GM19351 (cell line): Measurements from ENCODE around the gene MAGI1.
A peak's percentile ranks its signal among the peaks of the same experiment; 100 is the strongest.

Experiments used
- ATAC-seq: cut with Tn5 transposase; IDR thresholded peaks from one replicate; pipeline ENCODE4 v1.9.1; 2021; ENCODE audit warnings: mild to moderate bottlenecking, moderate library complexity; ENCODE audit not compliant: unreplicated experiment

The MAGI1 gene

DNA sequence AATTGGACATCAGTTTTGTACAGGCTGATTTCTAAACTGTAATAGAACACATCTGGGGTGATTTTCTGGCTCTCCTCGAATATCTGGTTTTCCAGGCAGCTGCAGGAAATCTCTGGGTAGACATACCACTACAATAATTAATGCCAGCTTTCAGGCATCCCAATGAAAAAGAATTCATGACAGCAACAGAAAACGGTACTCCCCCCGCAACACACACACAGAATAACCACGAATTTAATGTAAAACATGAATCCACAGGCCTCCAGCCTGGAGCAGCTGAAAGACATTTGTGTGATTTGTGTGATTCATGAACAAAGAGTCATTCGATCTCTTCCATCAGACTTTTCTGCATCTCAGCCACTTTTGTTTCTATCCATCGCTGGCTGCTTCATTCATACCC lies 262.2 kb downstream of the MAGI1 start:
- ATAC-seq: no peak

DNA sequence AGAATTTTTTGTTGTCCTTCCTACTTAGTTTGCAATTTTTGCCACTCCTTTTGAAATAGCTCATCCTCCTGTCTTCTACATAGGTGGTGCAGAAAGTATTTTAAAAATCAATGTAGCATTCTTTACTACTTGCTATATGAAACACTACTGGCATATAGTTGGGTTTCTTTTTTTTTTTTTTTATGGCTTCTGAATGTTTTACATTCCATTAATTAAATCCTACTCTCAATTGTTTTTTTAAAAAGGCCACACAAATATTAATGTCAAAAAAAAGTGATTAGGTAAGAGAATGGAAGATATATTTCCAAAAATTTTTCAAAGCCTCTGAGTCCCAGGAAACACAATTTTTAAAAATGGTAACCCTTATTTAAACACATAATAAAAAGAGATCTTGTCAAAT lies 262.6 kb downstream of the MAGI1 start:
- ATAC-seq: no peak

DNA sequence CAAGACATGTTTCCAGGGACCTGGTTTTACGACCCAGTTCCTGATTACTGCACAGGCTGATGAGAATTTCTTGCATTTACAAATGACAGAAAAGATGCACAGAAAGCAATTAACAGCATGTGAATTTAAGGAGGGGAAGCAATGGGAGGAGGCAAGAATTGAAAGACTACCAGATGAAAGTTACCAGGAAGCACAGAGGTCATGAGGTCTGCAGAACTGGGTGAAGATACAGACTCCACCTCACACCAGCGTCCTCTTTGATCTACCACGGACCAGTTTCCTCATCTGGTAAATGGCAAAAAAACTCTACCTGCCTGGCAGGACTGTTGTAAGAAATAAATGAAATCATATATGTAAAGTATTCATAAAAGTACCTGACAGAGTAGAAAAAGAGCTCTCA lies 266.0 kb downstream of the MAGI1 start:
- no peak for ATAC-seq

DNA sequence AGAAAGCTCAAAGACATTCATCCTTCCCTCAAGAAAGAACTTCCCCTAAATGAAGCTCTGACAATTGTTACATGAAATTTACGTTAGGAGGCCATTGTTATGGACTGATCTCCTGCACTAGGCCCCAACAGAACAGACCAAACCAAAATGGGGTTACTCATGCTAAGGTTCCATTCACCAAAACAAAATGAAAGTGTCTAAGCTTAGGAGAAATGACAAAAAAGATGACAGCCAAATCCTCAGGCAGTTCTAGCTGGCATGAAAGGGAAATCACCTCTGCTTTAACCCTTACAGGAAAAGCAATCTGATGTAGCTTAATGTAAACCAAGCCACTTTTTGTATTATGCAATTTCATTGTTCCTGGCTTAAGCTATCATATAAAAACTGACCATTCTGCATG lies 271.2 kb downstream of the MAGI1 start:
- ATAC-seq: no peak

DNA sequence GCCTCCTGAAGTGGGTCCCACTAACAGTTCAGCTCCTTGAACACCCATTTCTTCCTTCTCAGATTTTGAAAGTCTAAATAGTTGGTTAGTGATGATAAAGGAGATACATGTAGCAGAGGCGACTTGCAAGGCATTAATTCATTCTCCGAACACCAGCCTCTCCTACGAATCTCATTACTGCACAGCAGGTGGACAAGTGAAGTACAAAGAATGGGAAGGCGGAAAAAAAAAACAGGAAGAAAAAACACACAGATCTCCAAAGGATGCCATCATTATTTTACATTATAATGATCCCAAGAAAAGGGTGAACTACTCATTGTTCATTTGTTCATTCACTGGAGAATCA lies 276.5 kb downstream of the MAGI1 start:
- ATAC-seq: no peak

DNA sequence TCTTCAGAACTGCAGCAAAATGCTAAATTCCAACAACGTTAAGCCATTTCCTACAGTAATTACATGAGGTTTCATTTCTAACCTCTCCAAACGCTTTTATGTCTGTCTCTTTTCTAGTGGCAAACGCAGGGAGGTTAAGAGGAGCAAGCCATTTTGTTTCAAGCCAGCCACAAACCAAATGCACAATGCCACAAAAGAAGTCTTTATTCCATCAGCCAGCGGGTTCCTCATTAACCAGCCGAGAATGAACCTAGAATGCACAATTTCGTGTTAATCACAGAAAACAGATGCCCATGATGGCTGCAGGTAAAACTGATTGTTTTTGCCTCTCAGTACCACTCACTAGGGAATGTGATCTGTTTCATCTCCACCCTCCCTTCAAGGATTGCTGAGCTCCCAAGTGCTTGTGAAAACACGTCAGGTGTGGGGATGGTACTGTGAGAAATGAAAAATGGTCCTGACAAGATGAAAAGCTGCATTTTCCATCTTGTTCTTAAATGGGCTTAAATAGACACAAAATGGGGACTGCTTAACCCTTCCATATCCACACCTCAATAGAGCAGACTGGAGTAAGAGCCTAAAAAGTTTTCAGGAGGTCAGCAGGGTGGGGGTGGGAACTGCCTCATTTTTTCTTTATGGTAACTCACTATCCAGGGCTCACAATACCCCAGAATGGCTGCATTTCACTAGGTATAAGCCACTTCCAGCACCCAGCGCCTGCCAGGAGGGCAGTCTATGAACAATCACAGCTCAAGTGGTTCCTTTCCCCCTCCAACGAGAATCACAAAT lies 277.1 kb downstream of the MAGI1 start:
- no peak for ATAC-seq

DNA sequence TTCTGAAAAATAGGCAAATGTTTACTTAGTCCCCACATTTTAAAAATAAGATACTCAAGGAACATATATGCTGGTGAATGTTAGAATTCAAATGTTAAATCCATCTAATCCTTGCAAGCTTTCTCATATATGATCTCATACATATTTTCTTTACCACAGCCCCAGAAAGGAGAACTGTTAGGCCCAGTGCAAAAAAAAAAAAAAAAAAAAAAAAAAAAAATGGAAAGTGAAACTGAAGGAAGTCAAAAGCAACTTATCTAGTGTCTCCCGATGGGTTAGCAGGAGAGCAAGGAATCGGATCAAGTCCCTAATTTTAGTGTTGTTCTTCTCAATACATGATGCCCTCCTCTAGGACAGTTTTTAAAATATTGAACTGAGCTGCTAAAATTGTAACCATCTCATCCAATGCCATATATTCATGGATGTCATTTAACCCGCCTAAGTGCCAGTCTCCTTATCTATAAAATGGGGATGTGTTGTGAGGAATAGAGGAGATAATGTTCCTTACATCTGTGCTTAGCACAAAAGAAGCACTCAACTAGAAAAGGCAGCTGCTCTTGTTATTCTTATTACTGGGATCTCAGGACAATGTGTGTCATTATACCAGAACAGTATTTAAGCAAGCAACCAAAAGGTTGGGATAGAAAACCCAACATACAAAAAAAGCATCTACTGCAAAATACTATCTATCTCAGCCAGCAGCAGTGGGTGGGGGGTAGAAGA lies 279.7 kb downstream of the MAGI1 start:
- no peak for ATAC-seq

DNA sequence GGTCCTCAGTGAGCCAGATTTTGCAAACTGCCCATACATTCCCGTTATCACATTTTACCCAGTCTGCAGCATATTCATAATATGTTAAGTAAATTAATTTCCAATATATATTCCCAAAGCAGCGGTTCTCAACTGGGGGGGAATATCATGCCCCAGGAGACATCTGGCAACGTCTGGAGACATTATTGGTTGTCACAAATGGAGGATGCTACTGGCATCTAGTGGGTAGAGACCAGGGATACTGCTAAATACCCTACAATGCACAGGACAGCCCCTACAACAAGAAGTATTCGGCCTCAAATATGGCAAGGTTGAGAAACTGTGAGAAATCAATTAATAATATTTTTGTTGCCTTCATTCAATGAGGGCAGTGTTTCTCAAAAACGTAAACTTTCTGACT lies 280.3 kb downstream of the MAGI1 start:
- ATAC-seq: no peak

DNA sequence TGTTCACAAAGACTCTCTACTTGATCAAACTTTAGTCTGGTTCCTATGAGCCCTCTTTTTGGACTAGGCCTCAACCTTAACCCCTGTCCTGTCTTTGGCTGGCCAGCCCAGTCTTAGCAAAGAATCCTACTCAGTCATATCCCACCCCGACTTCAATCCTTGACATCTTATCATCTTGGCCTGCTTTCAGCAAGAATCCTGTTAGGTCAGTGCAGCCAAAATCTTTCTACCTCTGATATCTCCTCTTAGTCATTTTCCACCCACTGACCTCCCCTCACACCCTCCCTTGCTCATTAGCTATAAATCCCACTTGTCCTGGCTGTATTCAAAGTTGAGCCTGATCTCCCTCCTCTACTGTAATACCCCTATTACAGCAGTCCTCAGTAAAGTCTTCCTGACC lies 286.1 kb downstream of the MAGI1 start:
- ATAC-seq: no peak

DNA sequence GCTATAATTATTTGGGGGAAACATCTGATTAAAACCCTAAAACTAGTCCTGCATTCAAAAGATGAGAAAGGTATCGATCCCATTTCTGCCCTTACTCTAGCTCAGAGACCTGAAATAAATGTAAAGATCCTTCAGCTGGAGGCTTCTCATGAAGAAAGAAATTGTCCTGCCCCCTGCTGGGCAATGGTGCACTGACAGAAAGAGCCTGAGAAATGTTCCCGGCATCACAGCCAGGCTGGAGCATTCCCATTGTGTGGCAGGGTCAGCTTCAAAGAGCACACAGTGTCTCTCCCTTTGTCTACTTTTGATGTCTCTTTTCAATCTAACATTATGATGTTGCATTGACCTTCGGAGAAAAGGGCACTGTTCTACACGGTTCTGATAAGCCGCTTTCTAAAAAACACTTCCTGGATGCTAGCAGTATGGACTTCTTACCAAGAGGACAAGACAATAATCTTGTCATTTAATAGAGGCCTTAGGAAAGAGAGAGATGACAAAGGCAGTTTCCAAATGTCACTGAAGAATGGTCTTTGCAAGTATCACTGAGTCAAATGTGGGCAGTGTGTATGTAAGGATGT lies 287.5 kb downstream of the MAGI1 start:
- ATAC-seq: no peak

DNA sequence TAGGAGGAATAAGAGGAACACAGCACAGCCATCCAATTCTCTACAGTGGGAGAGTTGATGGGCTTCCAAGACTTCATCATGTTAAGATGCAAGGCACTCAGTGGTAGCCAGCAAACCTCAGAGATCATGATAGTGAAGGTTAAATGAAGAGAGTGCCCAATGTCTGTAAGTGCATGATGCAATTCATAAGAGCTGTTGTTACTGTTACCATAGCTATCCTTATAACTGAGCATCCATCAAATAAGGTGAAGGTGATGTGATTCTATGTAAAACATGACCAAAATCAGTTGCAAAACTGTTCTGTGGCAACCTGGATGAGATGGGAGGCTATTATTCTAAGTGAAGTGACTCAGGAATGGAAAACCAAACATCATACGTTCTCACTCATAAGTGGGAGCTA lies 289.7 kb downstream of the MAGI1 start:
- no peak for ATAC-seq

DNA sequence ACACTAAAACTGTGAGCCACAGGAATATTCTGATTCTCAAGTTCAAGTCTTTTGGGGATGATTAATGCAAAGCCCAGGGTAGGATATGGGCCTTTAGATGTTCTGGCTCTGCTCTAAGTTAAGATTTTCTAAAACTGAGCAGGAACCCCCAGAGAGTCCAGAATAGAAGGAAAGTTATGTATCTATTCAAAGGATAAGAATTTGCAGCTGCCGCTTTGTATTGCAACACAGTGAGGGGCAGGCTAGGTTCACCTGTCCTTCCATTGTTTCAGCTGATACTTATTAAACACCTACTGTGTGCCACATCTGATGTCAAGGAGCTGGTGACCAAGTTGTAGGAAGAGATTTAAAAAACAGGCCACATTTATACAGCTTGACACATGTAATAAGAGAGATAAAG lies 290.4 kb downstream of the MAGI1 start:
- ATAC-seq: no peak

DNA sequence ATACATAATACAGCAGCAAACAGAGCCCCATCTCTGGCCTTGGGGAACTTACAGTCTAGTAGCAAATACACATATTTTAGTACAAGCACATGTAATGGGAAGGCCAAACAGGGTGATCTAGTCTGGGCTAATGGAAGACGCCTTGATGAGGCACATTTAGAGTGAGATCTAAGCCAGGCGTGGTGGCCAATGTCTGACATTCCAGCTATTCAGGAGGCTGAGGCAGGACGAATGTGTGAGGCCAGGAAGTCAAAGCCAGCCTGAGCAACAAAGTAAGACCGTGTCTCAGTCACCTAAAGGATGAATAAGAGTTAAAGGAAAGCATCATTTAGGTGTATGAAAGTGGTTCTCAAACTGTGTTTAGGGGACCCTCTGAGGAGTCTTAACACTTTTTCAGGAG lies 291.9 kb downstream of the MAGI1 start:
- no peak for ATAC-seq

DNA sequence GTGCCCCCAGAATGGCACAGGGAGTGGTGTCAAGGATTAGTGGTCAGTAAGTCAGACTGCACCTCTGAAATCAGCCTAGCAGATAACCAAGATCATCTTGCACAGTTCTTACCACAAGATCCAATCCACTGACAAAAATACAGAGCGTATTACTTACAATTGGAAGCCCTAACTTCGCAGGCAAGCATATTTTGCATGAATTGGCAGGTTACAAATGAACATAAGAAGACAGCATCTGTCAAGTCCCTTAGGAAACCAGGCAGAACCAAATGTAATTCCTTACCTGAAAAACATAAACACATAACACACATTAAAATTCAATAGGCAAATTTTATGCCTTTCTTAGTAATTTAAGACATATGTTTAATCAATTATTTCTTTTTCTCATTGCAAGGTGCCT lies 293.4 kb downstream of the MAGI1 start:
- ATAC-seq: no peak

DNA sequence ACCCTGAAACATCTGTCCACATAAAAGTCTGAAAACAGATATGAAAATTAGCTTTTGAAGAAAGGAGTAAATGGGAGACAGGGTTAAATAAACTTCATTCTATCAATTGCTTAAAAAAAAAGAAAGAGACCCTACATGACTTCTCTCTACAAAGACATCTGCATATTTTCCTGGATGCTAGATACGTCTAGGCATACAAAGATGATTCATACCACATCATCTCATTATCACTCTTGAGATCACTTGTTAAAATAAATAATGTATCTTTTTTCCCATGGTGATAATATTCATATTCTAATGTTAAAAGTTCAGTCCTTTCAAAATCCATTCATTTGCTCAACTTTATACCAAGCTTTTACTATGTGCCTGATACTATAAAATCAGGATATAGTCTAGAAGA lies 295.8 kb downstream of the MAGI1 start:
- ATAC-seq: no peak

DNA sequence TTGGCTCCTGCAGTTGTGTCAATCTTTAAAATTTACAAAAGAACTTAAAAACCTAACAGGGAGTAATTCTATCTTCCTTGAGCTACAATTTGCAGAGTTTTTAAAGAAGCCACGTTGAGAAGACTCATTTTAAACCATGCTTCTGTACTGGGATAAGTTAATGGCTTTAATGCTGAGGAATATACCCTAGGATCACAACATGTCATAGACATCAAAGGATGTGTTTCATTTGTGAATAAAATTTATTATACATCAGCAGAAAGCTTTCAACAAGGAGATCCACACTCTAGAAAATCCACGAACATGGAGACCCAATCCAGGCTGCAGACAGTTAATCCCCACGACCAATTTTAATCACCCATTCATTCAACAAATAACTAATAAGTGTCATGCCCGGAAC lies 297.2 kb downstream of the MAGI1 start:
- ATAC-seq: no peak

DNA sequence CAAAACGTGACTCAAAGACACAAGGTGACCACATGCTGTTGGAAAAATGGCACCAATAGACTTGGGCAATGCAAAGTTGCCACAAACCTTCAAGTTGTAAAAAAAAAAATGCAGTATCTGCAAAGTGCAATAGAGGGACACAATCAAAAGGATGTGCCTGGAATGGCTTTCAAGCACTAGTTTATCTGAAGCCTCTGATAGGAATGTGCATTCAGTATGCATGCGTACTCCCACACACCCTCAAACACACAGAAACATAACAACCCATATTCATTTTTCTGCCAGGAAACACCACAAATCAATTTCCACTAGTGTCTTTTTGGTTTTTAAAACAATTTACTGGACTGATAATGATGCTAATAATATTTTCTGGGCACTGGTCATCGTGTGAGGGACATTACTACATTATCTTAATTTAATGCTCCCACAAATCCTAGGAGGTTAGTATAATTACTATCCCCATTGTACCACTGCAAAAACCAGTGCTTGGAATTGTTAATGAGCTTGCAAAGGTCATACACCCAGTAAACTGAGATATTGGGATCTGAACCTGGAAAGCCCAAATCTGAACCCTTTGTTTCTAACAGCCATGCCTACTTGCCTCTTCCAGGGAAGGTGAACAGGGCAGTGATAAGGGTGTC lies 298.7 kb downstream of the MAGI1 start:
- ATAC-seq: no peak

DNA sequence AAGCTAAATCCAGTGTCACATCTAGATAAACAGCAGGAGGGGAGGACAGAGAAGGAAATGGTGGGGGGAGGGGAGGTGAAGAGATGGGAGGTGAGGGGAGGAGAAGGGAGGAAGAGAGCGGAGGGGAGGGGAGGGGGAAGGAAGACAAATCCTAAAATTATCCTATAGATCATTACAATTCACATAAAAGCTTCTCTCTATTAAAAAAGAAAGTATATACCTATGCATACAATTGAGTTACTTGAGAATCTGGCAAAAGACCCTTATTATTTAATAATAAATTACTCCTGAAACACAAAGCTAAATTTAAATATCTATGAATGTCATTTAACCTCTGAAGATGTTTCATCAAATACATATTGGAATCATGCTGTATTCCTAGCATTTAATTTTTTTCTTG lies 303.9 kb downstream of the MAGI1 start:
- ATAC-seq: no peak

DNA sequence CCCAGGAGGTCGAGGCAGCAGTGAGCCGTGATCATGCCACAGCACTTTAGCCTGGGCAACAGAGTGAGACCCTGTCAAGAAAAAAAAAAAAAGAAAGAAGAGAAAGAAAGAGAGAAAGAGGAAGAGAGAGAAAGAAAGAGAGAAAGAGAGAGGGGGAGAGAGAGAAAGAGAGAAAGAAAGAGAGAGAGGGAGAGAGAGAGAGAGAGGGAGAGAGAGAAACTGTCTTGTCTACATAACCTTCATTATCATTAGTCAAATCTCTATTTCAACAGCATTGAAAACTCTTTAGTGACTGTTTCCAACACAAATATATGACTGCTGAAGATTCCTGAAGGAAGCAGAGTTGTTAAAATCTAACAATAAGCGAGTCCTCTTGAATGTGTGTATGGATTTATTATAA lies 304.3 kb downstream of the MAGI1 start:
- no peak for ATAC-seq

DNA sequence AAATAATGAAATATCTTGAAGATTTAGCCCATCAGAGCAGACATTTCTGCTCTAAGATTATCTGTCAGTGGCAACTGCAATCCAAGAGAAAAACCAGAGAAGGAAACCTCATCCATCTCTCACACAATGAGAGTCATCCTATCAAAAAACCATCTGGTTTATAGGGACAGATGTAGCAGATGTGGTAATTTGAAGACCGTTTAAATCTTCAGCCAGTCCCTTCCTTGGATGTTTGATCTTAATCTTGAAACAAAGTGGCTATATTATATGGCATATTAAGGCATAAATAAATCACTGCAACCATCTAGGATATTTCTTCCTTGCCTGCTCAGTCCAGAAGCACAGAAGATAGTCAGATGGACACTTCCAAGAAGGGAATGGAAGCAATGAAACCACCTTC lies 305.3 kb downstream of the MAGI1 start:
- ATAC-seq: no peak

DNA sequence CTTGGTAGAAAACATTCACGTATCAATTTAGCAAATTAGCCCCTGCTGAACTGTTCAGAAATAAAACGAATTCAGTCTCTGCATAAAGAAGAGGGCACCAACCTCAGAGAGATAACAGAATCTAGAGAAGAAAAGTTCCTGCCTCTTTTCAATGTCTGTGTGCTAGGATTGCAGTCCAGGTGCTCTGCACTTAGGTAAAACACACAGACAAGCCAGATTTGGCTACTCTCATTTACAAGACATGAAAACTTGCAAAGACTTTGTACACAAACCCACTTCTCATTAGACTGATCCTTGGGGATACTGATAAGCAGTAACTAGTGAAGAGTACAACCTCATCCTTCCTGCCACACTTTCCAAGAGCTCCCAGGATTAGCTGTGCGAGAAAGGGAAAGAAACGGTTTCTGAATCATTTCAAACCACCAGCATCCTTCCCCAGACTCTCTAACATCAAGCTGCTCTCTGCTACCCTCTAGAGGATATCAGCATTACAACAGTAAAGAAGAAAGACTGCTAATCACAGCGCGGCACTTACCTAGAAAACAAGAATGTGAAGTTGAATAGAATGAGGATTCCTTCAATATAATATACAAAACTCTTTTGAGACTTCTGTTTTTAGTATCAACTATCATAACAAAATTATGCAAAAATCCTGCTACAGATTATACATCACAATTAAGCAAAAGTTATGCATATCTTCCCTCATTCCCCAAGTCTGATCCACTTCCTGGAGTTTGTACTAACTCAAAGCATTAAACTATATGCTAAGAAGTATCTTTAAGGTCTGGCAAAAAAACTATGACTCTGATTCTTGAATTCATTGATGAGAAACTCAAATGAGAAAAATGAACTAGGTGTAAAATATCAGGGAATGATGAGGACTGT lies 306.4 kb downstream of the MAGI1 start:
- ATAC-seq: peak; percentile 98
